Endodermal cell (in vitro differentiated cells): ENCODE data around the gene FGD6. TPM values are rescaled to one million over a fixed set of nuclear protein-coding genes. Genes with fewer than 3 reads are reported as not detected.
A peak's percentile ranks its signal among the peaks of the same experiment; 100 is the strongest.

ENCODE experiments used
- DNase-seq: peaks from one replicate; pipeline ENCODE4 v3.0.0-alpha.2; 2017
- H3K27ac ChIP-seq: 2 replicates; pipeline ENCODE4 v1.5.1; 2013; ENCODE audit warnings: mild to moderate bottlenecking, low read depth, low read length, moderate library complexity
- H3K27me3 ChIP-seq: 2 replicates; pipeline ENCODE4 v1.6.1; 2013; ENCODE audit warnings: mild to moderate bottlenecking, low read length, moderate library complexity; ENCODE audit not compliant: insufficient read depth, control insufficient read depth, poor library complexity, severe bottlenecking
- H3K36me3 ChIP-seq: 2 replicates; pipeline ENCODE4 v1.7.0; 2013; ENCODE audit warnings: mild to moderate bottlenecking, low read length, moderate library complexity; ENCODE audit not compliant: control insufficient read depth, insufficient read depth
- H3K4me1 ChIP-seq: one replicate; pipeline ENCODE4 v1.7.0; 2013; ENCODE audit warnings: low read length; ENCODE audit not compliant: control insufficient read depth, insufficient read depth
- H3K4me3 ChIP-seq: 2 replicates; pipeline ENCODE4 v1.5.1; 2013; ENCODE audit warnings: mild to moderate bottlenecking, low read length, moderate library complexity
- H3K9ac ChIP-seq: 2 replicates; pipeline ENCODE4 v1.6.1; 2013; ENCODE audit warnings: mild to moderate bottlenecking, low read length, moderate library complexity; ENCODE audit not compliant: poor library complexity, severe bottlenecking; ENCODE audit errors: extremely low read depth
- H3K9me3 ChIP-seq: 2 replicates; pipeline ENCODE4 v1.6.1; 2013; ENCODE audit warnings: mild to moderate bottlenecking, low read length, moderate library complexity; ENCODE audit not compliant: control insufficient read depth
- H3K27ac Mint-ChIP-seq: 2 replicates; pipeline ENCODE4 v1.8.0; 2020; ENCODE audit warnings: mixed read lengths
- H3K27me3 Mint-ChIP-seq: 2 replicates; pipeline ENCODE4 v1.8.0; 2021; ENCODE audit warnings: mild to moderate bottlenecking, mixed read lengths; ENCODE audit not compliant: insufficient read depth
- H3K36me3 Mint-ChIP-seq: 2 replicates; pipeline ENCODE4 v1.8.0; 2020; ENCODE audit warnings: low read depth, mixed read lengths
- H3K4me1 Mint-ChIP-seq: 2 replicates; pipeline ENCODE4 v1.8.0; 2020; ENCODE audit warnings: mixed read lengths
- H3K4me3 Mint-ChIP-seq: 2 replicates; pipeline ENCODE4 v1.8.0; 2020; ENCODE audit warnings: mild to moderate bottlenecking, moderate library complexity, mixed read lengths
- H3K9me3 Mint-ChIP-seq: 2 replicates; pipeline ENCODE4 v1.8.0; 2020; ENCODE audit warnings: mild to moderate bottlenecking, mixed read lengths
- CTCF ChIP-seq: fragments of 200-600 bp; sonication (generic); conservative IDR thresholded peaks from 2 replicates; pipeline ENCODE4 v1.5.0; 2021; ENCODE audit warnings: antibody characterized with exemption, mild to moderate bottlenecking
- WGBS, 2 experiments: methylation state at CpG; one replicate each; pipeline versions ENCODE4 v1.1.5 to v1.1.7; 2013; ENCODE audit warnings: missing lambda C conversion rate in 2 of 2, mixed read lengths in 1 of 2; ENCODE audit not compliant: insufficient coverage in 1 of 2, insufficient read length in 1 of 2; 5-methylcytosine and 5-hydroxymethylcytosine counted together
- total RNA-seq, 2 donors: library from RNA; stranded (reverse); fragmentation: NEBNext Ultra II Directional in 1 of 2; extraction: Animal tissue kit (Norgen Biotek cat#: 25700) in 1 of 2; gene quantifications; 2 replicates in 1 of 2; 3 replicates in 1 of 2; pipeline ENCODE4 v1.2.1, GENCODE V29; 2021

The FGD6 gene
- total RNA-seq, 2 donors from 2014 or later = 95.3 to 124 TPM

DNA sequence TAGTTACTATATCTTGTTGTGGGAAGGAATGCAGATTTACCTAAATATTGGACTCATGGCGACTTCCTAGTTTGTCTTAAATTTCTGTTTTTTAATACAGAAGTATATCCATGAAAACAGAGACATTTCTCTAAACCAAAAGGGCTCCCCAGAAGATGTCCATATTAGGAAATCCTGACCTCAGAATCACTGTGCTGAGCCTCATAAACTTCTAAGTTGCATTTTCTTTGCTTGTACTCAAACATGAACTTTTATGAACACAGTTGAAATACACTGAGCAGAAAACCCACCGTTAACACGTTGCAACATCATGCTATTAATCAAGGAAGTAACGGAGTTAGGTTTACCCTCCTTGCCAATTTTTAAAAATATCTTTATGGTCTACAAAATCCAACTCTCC lies 100.9 kb downstream of the FGD6 start:
- Histone ChIP-seq H3K36me3 (peaks cover 71% of the 10 kb centered on the region), H3K4me3 (no peak overlapping the region), H3K4me1 (no peaks in the 10 kb centered on the region), H3K27me3 (no peaks in the 10 kb centered on the region), H3K27ac (no peak overlapping the region), H3K9ac (no peak overlapping the region), H3K9me3 (no peaks in the 10 kb centered on the region)
- peaks cover 5% of the 10 kb centered on the region for H3K4me1 Mint-ChIP-seq
- H3K27me3 Mint-ChIP-seq = no peaks in the 10 kb centered on the region
- TF ChIP-seq CTCF = no peak
- DNase-seq = no peak
- no peak overlapping the region for H3K27ac Mint-ChIP-seq
- peaks cover 58% of the 10 kb centered on the region for H3K36me3 Mint-ChIP-seq
- H3K4me3 Mint-ChIP-seq = no peak overlapping the region
- 92 to 94% methylated on average over 3 to 4 of the region's 4 CpGs for WGBS, 2 experiments
- H3K9me3 Mint-ChIP-seq = no peaks in the 10 kb centered on the region

GRCh38 chr12:95115641-95116040 lies 101.6 kb downstream of the FGD6 start:
- Mint-ChIP-seq H3K36me3 (peaks cover 65% of the 10 kb centered on the region), H3K4me1 (peaks cover 5% of the 10 kb centered on the region), H3K27ac (no peak overlapping the region), H3K4me3 (no peak overlapping the region), H3K9me3 (no peaks in the 10 kb centered on the region), H3K27me3 (no peaks in the 10 kb centered on the region)
- Histone ChIP-seq H3K36me3 (peaks cover 78% of the 10 kb centered on the region), H3K9ac (no peak overlapping the region), H3K4me1 (no peaks in the 10 kb centered on the region), H3K4me3 (no peak overlapping the region), H3K27ac (no peak overlapping the region), H3K27me3 (no peaks in the 10 kb centered on the region), H3K9me3 (no peaks in the 10 kb centered on the region)
- TF ChIP-seq CTCF = no peak
- WGBS, 2 experiments = 83 to 100% methylated on average over 4 to 7 of the region's 7 CpGs
- no peak for DNase-seq

DNA sequence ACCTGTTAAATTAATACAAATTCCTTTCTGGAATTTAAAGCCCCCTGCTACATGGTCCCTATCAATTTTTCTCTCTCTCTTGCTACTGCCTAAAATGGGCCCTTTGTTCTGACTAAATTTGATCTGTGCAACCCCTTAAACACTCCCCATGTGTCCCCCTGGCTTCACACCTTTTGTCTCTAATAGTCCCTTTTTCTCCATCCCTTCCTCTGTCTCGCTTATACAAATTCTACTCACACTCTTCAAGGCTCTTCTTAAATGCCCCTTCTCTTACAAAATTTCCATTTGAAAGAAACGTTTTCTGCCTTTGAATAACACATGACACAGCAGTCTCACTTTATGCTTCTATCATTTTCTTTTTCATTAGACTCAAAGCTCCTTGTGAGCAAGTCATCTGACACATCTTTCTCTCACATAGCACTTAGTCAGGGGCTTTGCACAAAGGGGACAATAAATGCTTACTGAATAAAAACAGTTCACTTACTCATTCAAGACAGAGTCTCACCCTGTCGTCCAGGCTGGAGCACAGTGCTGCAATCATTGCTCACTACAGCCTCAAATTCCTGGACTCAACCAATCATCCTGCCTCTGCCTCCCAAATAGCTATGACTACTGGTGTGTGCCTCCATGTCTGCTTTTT lies 102.4 kb downstream of the FGD6 start:
- Mint-ChIP-seq H3K4me3 (no peak overlapping the region), H3K36me3 (peaks cover 72% of the 10 kb centered on the region), H3K9me3 (no peaks in the 10 kb centered on the region), H3K4me1 (peaks cover 5% of the 10 kb centered on the region), H3K27ac (peak overlapping the region; percentile 18), H3K27me3 (no peaks in the 10 kb centered on the region)
- no peak for TF ChIP-seq CTCF
- no peak overlapping the region for H3K9ac ChIP-seq
- H3K4me3 ChIP-seq = no peak overlapping the region
- no peaks in the 10 kb centered on the region for H3K9me3 ChIP-seq
- no peak for DNase-seq
- peaks cover 81% of the 10 kb centered on the region for H3K36me3 ChIP-seq
- H3K27me3 ChIP-seq = no peaks in the 10 kb centered on the region
- WGBS, 2 experiments = 59 to 64% methylated on average over 3 of the region's 3 CpGs
- no peaks in the 10 kb centered on the region for H3K4me1 ChIP-seq
- H3K27ac ChIP-seq = no peak overlapping the region
